Kidney (tissue), 14 donors: ENCODE measurements around the gene ZBTB11. TPM values are rescaled to one million over a fixed set of nuclear protein-coding genes. Genes with fewer than 3 reads are reported as not detected.
"Not testable (repeated sequence)": the region's sequence is repeated elsewhere in the genome, so short reads cannot be mapped to it uniquely, and the experiment has no call there.

Experiments
- DNase-seq, 5 donors: peaks; one replicate each; pipeline ENCODE4 v3.0.0-alpha.2; 2013 to 2020
- FAIRE-seq: peaks from 2 replicates; lab custom pipeline; 2012; peaks lifted over from hg19 to GRCh38; lab: Jason Lieb, UNC
- H3K27ac ChIP-seq, 2 donors: one replicate each; pipeline ENCODE4 v1.7.0; 2013; ENCODE audit warnings: low read depth in 2 of 2, low read length in 2 of 2, inconsistent platforms in 1 of 2
- H3K27me3 ChIP-seq: one replicate; pipeline ENCODE4 v1.7.1; 2013; ENCODE audit warnings: low read length, inconsistent platforms; ENCODE audit not compliant: control insufficient read depth, insufficient read depth
- H3K36me3 ChIP-seq, 3 donors: one replicate each; pipeline versions ENCODE4 v1.7.0 to v1.7.1; 2013; ENCODE audit warnings: low read length in 3 of 3, control low read depth in 1 of 3, inconsistent platforms in 1 of 3; ENCODE audit not compliant: insufficient read depth in 3 of 3, control insufficient read depth in 2 of 3
- H3K4me1 ChIP-seq, 3 donors: one replicate each; pipeline versions ENCODE4 v1.7.0 to v1.7.1; 2013; ENCODE audit warnings: low read length in 3 of 3, inconsistent platforms in 1 of 3, low read depth in 1 of 3; ENCODE audit not compliant: control insufficient read depth in 2 of 3, insufficient read depth in 2 of 3
- H3K4me3 ChIP-seq, 3 donors: one replicate each; pipeline versions ENCODE4 v1.7.0 to v1.8.1; 2013; ENCODE audit warnings: low read length in 3 of 3, control low read depth in 1 of 3, inconsistent platforms in 1 of 3
- H3K9ac ChIP-seq, 3 donors: one replicate each; pipeline versions ENCODE4 v1.7.0 to v1.7.1; 2013; ENCODE audit warnings: low read length in 3 of 3, control low read depth in 1 of 3, inconsistent platforms in 1 of 3
- H3K9me3 ChIP-seq, 3 donors: one replicate each; pipeline versions ENCODE4 v1.7.0 to v1.7.1; 2013; ENCODE audit warnings: low read length in 3 of 3, control low read depth in 1 of 3, inconsistent platforms in 1 of 3; ENCODE audit not compliant: control insufficient read depth in 2 of 3, insufficient read depth in 1 of 3
- intact Hi-C: fragments of 100-400 bp; cut with DNase I; formaldehyde crosslinking; loops from one replicate; pipeline ENCODE4 v1.11.1; 2022
- polyA plus RNA-seq: library from polyadenylated mRNA; stranded (reverse); fragments of 350-450 nt; fragmentation: Illumina TruSeq; extraction: RNeasy Lipid Tissue Mini Kit (QIAGEN cat#74804); gene quantifications from one replicate; pipeline ENCODE4 v1.2.3, GENCODE V29; 2014; ENCODE audit warnings: low read depth, low replicate concordance; ENCODE audit not compliant: insufficient read depth
- total RNA-seq: library from RNA; stranded (reverse); fragmentation: NEBNext Ultra II Directional; extraction: Animal tissue kit (Norgen Biotek cat#: 25700); gene quantifications from one replicate; pipeline ENCODE4 v1.2.1, GENCODE V29; 2021
- TF ChIP-seq, protein P1 (sequence below): IDR thresholded peaks from 3 replicates; pipeline ENCODE4 v1.5.1; 2012; ENCODE audit warnings: mild to moderate bottlenecking, moderate library complexity, borderline replicate concordance; ENCODE audit not compliant: insufficient read depth; ENCODE audit errors: extremely low read depth
- donor health status: control.
- donor health status: control.
- donor health status: control.
- donor health status: control.
- donor health status: control.
- donor health status: DM: yes; HTN: yes; CAD: no.
- donor health status: Normal renal cell carcinoma (clear cell type).

ZBTB11 gene
- total and polyA plus RNA-seq, 2 donors from 2014 or later: 4.7 to 14.1 TPM

DNA sequence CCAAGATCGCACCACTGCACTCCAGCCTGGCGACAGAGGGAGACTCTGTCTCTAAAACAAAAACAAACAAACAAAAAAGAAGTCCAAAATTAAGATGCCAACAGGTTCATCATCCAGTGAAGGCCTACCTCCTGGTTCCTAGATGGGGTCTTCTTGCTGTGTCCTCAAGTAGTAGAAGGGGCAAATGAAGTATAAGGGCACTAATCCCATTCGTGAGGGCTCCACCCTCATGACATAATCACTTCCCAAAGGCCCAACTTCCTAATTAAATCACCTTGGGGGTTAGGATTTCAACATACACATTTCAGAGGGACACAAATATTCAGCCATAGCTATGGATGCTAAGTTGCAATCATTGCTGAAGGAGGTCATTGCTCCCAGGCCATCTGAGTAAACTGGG lies 57.2 kb downstream of the ZBTB11 start:
- TF ChIP-seq, protein P1, sequence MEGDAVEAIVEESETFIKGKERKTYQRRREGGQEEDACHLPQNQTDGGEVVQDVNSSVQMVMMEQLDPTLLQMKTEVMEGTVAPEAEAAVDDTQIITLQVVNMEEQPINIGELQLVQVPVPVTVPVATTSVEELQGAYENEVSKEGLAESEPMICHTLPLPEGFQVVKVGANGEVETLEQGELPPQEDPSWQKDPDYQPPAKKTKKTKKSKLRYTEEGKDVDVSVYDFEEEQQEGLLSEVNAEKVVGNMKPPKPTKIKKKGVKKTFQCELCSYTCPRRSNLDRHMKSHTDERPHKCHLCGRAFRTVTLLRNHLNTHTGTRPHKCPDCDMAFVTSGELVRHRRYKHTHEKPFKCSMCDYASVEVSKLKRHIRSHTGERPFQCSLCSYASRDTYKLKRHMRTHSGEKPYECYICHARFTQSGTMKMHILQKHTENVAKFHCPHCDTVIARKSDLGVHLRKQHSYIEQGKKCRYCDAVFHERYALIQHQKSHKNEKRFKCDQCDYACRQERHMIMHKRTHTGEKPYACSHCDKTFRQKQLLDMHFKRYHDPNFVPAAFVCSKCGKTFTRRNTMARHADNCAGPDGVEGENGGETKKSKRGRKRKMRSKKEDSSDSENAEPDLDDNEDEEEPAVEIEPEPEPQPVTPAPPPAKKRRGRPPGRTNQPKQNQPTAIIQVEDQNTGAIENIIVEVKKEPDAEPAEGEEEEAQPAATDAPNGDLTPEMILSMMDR: no peak
- DNase-seq (no peak), FAIRE-seq (no peak)
- H3K4me1 ChIP-seq: no peaks in the 10 kb centered on the region
- H3K9ac ChIP-seq: no peak overlapping the region
- no peak overlapping the region for H3K4me3 ChIP-seq
- no peak overlapping the region for H3K27ac ChIP-seq
- intact Hi-C loops: no loop called here
- no peaks in the 10 kb centered on the region for H3K27me3 ChIP-seq
- H3K36me3 ChIP-seq: no peaks in the 10 kb centered on the region
- H3K9me3 ChIP-seq: no peaks in the 10 kb centered on the region

DNA sequence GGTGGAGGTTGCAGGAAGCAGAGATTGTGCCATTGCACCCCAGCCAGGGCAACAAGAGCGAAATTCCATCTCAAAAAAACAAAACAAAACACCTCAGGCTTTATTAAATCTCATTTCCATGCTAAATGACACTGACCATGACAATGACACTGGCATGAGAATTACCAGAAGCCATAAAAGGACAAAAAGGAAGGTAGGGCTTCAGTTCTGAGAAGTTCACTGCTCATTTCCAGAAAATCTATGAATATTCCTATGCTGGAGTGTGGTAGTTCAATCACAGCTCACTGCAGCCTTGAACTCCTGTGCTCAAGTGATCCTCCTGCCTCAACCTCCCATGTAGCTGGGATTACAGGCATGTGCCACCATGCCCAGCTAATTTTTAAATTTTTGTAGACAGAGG lies 58.2 kb downstream of the ZBTB11 start:
- TF ChIP-seq, protein P1: no peak

DNA sequence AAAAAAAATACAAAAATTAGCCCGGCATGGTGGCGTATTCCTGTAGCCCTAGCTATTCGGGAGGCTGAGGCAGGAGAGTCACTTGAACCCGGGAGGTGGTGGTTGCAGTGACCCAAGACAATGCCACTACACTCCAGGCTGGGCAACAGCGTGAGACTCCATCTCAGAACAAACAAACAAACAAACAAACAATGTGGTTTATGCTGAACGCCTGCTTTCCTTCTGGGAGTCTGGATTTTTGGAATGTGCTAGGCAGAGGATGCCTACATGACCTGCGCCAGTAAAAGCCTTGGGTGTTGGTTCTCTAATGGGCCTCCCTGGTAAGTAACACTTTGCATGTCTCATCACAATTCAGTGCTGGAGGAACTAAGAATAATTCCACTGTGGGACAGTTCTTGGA lies 59.5 kb downstream of the ZBTB11 start:
- intact Hi-C loops: no loop called here
- Histone ChIP-seq H3K36me3 (no peaks in the 10 kb centered on the region), H3K4me3 (no peak overlapping the region), H3K27me3 (no peaks in the 10 kb centered on the region), H3K27ac (no peak overlapping the region), H3K9me3 (no peaks in the 10 kb centered on the region), H3K4me1 (no peaks in the 10 kb centered on the region), H3K9ac (no peak overlapping the region)
- TF ChIP-seq, protein P1: no peak
- FAIRE-seq: no peak
- no peak for DNase-seq

More for the DNA sequence above, 58.2 kb downstream of the ZBTB11 start:
- H3K36me3 ChIP-seq: no peaks in the 10 kb centered on the region
- DNase-seq (no peak), FAIRE-seq (no peak)
- intact Hi-C loops: no loop called here
- no peak overlapping the region for H3K27ac ChIP-seq
- no peak overlapping the region for H3K9ac ChIP-seq
- no peaks in the 10 kb centered on the region for H3K9me3 ChIP-seq
- no peak overlapping the region for H3K4me3 ChIP-seq
- no peaks in the 10 kb centered on the region for H3K4me1 ChIP-seq
- H3K27me3 ChIP-seq: no peaks in the 10 kb centered on the region

DNA sequence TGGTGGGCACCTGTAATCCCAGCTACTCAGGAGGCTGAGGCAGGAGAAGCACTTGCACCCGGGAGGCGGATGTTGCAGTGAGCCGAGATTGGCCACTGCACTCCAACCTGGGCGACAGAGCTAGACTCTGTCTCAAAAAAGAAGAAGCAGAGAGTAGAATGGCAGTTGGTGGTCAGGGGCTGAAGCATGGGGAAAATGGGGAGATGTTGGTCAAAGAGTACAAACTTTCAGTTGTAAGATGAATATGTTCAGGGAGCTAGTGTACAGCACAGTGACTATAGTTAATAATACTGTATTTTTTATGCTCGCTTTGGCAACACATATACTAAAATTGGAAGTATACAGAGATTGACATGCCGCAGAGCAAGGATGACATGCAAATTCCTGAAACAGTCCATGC lies 61.4 kb downstream of the ZBTB11 start:
- Histone ChIP-seq H3K9ac (no peak overlapping the region), H3K4me3 (no peak overlapping the region), H3K9me3 (no peaks in the 10 kb centered on the region), H3K27me3 (no peaks in the 10 kb centered on the region), H3K27ac (no peak overlapping the region), H3K4me1 (no peaks in the 10 kb centered on the region), H3K36me3 (no peaks in the 10 kb centered on the region)
- TF ChIP-seq, protein P1: no peak
- FAIRE-seq (no peak), DNase-seq (no peak)
- intact Hi-C loops: no loop called here

DNA sequence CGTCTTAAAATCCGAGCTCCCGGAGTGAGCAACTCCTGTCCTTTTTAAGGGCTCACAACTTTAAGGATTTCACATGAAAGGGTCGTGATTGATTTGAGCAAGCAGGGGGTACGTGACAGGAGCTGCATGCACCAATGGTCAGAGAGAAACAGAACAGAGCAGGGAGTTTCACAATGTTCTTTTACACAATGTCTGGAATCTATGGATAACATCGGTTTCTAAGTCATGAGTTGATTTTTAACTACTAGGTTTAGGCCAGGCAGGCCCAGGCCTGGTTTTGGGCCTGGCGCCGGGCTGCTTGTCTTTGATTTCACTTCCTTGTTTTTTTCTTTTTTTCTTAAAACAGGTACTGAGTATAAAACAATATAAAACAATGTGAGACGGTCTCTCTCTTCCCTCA lies 63.9 kb downstream of the ZBTB11 start:
- H3K27me3 ChIP-seq, intact Hi-C loops, H3K36me3 ChIP-seq, H3K4me3 ChIP-seq, H3K9ac ChIP-seq, H3K9me3 ChIP-seq, DNase-seq, FAIRE-seq, H3K27ac ChIP-seq, H3K4me1 ChIP-seq: not testable (repeated sequence)
